ENCODE results near the gene DNAJC17.

Gene DNAJC17

GRCh38 chr15:40807028-40807887 lies at the start of gene DNAJC17, which contains the start of gene ZFYVE19:
TSS of gene DNAJC17 (minus strand) at chr15:40807473. CDS start at chr15:40807446, 27 bp downstream.
TSS of gene ZFYVE19 (plus strand) at chr15:40807089. CDS start at chr15:40807590, 501 bp downstream.
- peak; percentile 94 for DNase-seq

- no peak for DNase-seq
Measured at GRCh38 chr15:40856746-40857145, 49.5 kb upstream of the DNAJC17 start.

- DNase-seq, result no peak
Measured at GRCh38 chr15:40855706-40856234, 48.5 kb upstream of the DNAJC17 start.

- no peak for DNase-seq
Measured at GRCh38 chr15:40854161-40854560, 46.9 kb upstream of the DNAJC17 start.

- DNase-seq, result no peak
Measured at GRCh38 chr15:40853241-40853890, 46.1 kb upstream of the DNAJC17 start.

GRCh38 chr15:40852529-40852928 lies 45.3 kb upstream of the DNAJC17 start:
- no peak for DNase-seq

GRCh38 chr15:40850576-40851112 lies 43.4 kb upstream of the DNAJC17 start:
- DNase-seq, result no peak

GRCh38 chr15:40847223-40847961 lies 40.1 kb upstream of the DNAJC17 start:
- DNase-seq, result peak; percentile 33

GRCh38 chr15:40846841-40847222 lies 39.6 kb upstream of the DNAJC17 start:
- DNase-seq, result no peak

- no peak for DNase-seq
Measured at GRCh38 chr15:40845511-40846284, 38.4 kb upstream of the DNAJC17 start.

GRCh38 chr15:40845036-40845435 lies 37.8 kb upstream of the DNAJC17 start:
- no peak for DNase-seq

GRCh38 chr15:40844696-40845030 lies 37.4 kb upstream of the DNAJC17 start:
- peak; percentile 47 for DNase-seq

- peak; percentile 65 for DNase-seq
Measured at GRCh38 chr15:40843885-40844695, 36.8 kb upstream of the DNAJC17 start, which contains the start of gene SPINT1. TSS of gene SPINT1 (plus strand) at chr15:40844048. CDS start at chr15:40844555, 507 bp downstream.

- DNase-seq, result no peak
Measured at GRCh38 chr15:40843261-40843884, 36.1 kb upstream of the DNAJC17 start.

- DNase-seq, result no peak
Measured at GRCh38 chr15:40841741-40842140, 34.5 kb upstream of the DNAJC17 start.

GRCh38 chr15:40838756-40839155 lies 31.5 kb upstream of the DNAJC17 start:
- no peak for DNase-seq

GRCh38 chr15:40836020-40836419 lies 28.7 kb upstream of the DNAJC17 start:
- no peak for DNase-seq

GRCh38 chr15:40832903-40833302 lies 25.6 kb upstream of the DNAJC17 start:
- no peak for DNase-seq

- no peak for DNase-seq
Measured at GRCh38 chr15:40831861-40832260, 24.6 kb upstream of the DNAJC17 start.

- no peak for DNase-seq
Measured at GRCh38 chr15:40830884-40831283, 23.6 kb upstream of the DNAJC17 start.

- no peak for DNase-seq
Measured at GRCh38 chr15:40829115-40829514, 21.8 kb upstream of the DNAJC17 start.
